COR-L47 (cell line): ENCODE results near the gene PARP16.
"Not testable (repeated sequence)": the region's sequence is repeated elsewhere in the genome, so short reads cannot be mapped to it uniquely, and the experiment has no call there.

Experiments
- DNase-seq: peaks from one replicate; lab custom pipeline; 2025; lab: John Stamatoyannopoulos, UW

Gene PARP16

GRCh38 chr15:65275728-65276126 lies 11.0 kb downstream of the PARP16 start:
- DNase-seq: no peak

- no peak for DNase-seq
Measured at GRCh38 chr15:65275104-65275727, 11.5 kb downstream of the PARP16 start.

- peak; percentile 25 for DNase-seq
Measured at GRCh38 chr15:65270811-65271545, 15.7 kb downstream of the PARP16 start.

GRCh38 chr15:65268411-65268810 lies 18.3 kb downstream of the PARP16 start:
- DNase-seq: no peak

GRCh38 chr15:65266469-65266868 lies 20.2 kb downstream of the PARP16 start:
- DNase-seq: no peak

- DNase-seq: no peak
Measured at GRCh38 chr15:65264863-65265430, 21.7 kb downstream of the PARP16 start.

GRCh38 chr15:65263313-65263712 lies 23.4 kb downstream of the PARP16 start:
- DNase-seq: no peak

GRCh38 chr15:65260968-65261367 lies 25.7 kb downstream of the PARP16 start:
- DNase-seq: no peak

GRCh38 chr15:65259367-65259797 lies 27.3 kb downstream of the PARP16 start:
- no peak for DNase-seq

- no peak for DNase-seq
Measured at GRCh38 chr15:65258375-65259262, 28.1 kb downstream of the PARP16 start.

- DNase-seq: no peak
Measured at GRCh38 chr15:65255486-65256140, 31.1 kb downstream of the PARP16 start.

- no peak for DNase-seq
Measured at GRCh38 chr15:65254758-65255157, 31.9 kb downstream of the PARP16 start.

GRCh38 chr15:65254356-65254755 lies 32.3 kb downstream of the PARP16 start:
- DNase-seq: peak; percentile 51

GRCh38 chr15:65249641-65250040 lies 37.0 kb downstream of the PARP16 start:
- no peak for DNase-seq

GRCh38 chr15:65248511-65249255 lies 38.0 kb downstream of the PARP16 start:
- DNase-seq: no peak

- no peak for DNase-seq
Measured at GRCh38 chr15:65246939-65247338, 39.7 kb downstream of the PARP16 start.

- DNase-seq: no peak
Measured at GRCh38 chr15:65246026-65246714, 40.5 kb downstream of the PARP16 start.

GRCh38 chr15:65245096-65245856 lies 41.4 kb downstream of the PARP16 start:
- DNase-seq: no peak

GRCh38 chr15:65244638-65245037 lies 42.0 kb downstream of the PARP16 start:
- no peak for DNase-seq

GRCh38 chr15:65236443-65236842 lies 50.2 kb downstream of the PARP16 start:
- not testable (repeated sequence) for DNase-seq
